Erythroblast (primary cell): Measurements from ENCODE around the gene INTS4.

Experiments
- GATA1 ChIP-seq: IDR thresholded peaks from 2 replicates; pipeline ENCODE4 v1.6.1; 2011; ENCODE audit warnings: low read depth, mild to moderate bottlenecking, control low read depth, low read length, moderate library complexity
- POLR2A ChIP-seq: IDR thresholded peaks from 2 replicates; pipeline ENCODE4 v1.6.1; 2011; ENCODE audit warnings: mild to moderate bottlenecking, low read length

GRCh38 chr11:78032090-78032489 lies 37.6 kb upstream of the INTS4 start:
- TF ChIP-seq POLR2A = no peak
- TF ChIP-seq GATA1 = no peak
